Cardiac fibroblast (primary cell): ENCODE measurements around the gene BMX.

ENCODE experiments used
- DNase-seq, 2 donors: peaks; one replicate each; pipeline versions ENCODE4 v3.0.0 to v3.0.0-alpha.2; 2010; ENCODE audit warnings: low read depth in 2 of 2
- H3K4me3 ChIP-seq, 2 donors: replicated peaks in 1 of 2; 1 replicate in 1 of 2; 2 replicates in 1 of 2; pipeline ENCODE4 v1.5.1; 2011; ENCODE audit warnings: low read depth in 2 of 2, low read length in 2 of 2, mild to moderate bottlenecking in 2 of 2, moderate library complexity in 1 of 2
- CTCF ChIP-seq: IDR thresholded peaks from one replicate; pipeline ENCODE4 v1.5.1; 2011; ENCODE audit warnings: low read depth, mild to moderate bottlenecking, low read length, inconsistent platforms

Gene BMX

GRCh38 chrX:15525664-15526416, 25.2 kb downstream of the BMX start:
- TF ChIP-seq CTCF: no peak
- H3K4me3 ChIP-seq: no peak overlapping the region
- DNase-seq: no peak

GRCh38 chrX:15529165-15529564, 28.6 kb downstream of the BMX start:
- DNase-seq: peak in 1 of 2 donors; percentile 7
- H3K4me3 ChIP-seq: no peak overlapping the region
- TF ChIP-seq CTCF: no peak

- no peak for TF ChIP-seq CTCF
- no peak overlapping the region for H3K4me3 ChIP-seq
Measured at GRCh38 chrX:15530318-15530717, 29.7 kb downstream of the BMX start.

DNA sequence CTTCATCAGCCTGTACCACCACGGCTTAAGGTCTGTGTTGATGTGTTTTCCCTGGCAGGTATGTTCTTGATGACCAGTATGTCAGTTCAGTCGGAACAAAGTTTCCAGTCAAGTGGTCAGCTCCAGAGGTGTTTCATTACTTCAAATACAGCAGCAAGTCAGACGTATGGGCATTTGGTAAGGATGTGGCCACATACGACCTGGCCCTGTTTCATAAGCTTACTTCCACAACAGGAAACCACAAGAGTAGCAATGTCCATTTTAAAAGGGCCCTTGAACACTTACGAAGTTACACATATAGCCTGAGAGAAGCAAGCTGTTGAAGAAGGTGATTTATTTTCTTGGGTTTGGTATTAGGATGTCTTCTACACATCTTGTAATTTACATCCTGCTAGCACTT, 46.1 kb downstream of the BMX start:
- H3K4me3 ChIP-seq: no peak overlapping the region
- TF ChIP-seq CTCF: no peak
- DNase-seq: no peak

More at GRCh38 chrX:15530318-15530717, 29.7 kb downstream of the BMX start:
- DNase-seq: no peak

- no peak for TF ChIP-seq CTCF
- DNase-seq: no peak
- H3K4me3 ChIP-seq: no peak overlapping the region
Measured at GRCh38 chrX:15547356-15547755, 46.7 kb downstream of the BMX start.

DNA sequence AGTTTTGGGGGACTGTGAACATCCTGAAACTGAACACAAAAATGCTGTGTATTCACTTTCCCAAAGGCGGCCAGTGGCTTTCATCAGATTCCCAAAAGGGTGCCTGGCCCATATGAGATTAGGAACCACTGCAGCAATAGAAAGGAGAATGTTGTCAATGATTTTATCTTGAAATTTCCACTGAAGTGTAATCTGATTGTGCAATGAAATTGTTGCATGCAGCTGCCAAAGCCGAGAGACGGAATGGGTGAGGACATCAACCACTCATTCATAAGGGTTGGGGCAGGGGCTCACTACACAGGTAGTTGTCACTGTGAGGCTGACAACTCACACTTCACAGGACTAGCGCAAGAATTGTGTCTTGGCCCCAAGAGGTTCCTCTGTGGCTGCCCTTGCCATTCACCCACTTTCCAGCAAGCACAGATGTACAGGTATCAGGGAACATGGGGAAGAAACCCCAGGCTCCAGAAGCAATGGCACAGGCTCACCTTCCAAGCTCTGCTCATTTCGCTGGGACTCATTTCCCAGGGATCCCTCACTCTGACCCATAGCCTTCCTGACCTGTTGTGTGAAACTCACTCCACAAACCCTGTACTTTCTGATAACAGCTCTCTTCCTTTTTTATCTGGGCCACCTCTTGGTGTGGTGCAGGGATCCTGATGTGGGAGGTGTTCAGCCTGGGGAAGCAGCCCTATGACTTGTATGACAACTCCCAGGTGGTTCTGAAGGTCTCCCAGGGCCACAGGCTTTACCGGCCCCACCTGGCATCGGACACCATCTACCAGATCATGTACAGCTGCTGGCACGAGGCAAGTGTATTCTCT, 48.8 kb downstream of the BMX start:
- DNase-seq: no peak
- no peak for TF ChIP-seq CTCF
- H3K4me3 ChIP-seq: no peak overlapping the region
